Superior temporal gyrus (tissue), 1 donor: ENCODE measurements around the gene GALNT10.

Experiments used
- DNase-seq: peaks from one replicate; pipeline ENCODE4 v3.0.0-alpha.2; 2016; ENCODE audit errors: extremely low spot score

Gene GALNT10

DNA sequence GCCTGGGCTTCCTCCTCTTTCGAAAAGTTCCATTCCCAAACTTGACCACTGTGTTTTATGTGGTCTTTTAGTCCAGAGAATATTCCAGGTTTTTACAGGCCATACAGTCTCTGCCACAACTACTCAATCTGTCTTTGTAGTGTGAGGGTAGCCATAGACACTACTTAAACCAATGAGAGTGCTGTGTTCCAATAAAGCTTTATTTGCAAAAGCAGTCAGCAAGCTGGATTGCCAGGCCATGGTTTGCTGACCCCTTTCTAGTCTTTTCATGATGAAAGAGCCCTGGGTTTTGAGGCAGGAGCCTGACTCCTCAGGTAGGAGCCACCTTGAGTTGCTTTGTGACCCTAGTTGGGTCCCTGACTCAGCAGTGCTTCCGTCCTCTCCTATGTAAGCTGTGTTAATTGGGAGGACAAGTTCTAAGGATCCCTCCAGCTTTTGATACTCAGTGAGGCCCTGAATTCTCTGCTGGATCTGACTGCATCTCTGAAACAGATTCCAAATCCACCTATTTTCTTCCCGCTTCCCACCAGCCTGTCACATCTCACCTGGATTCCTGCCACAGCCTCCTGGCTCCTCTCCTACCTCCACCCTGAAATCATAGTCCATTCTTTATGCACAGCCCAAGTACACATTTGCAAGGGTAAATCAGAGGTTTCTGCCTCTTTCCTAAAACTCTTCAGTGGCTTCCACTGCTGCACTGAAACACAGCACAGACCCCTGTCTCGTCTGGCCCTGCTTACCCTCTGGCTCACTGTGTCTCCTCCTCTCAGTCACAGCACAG, 13.5 kb downstream of the GALNT10 start:
- DNase-seq = no peak

GRCh38 chr5:154205441-154206117, 15.0 kb downstream of the GALNT10 start:
- DNase-seq = no peak

DNA sequence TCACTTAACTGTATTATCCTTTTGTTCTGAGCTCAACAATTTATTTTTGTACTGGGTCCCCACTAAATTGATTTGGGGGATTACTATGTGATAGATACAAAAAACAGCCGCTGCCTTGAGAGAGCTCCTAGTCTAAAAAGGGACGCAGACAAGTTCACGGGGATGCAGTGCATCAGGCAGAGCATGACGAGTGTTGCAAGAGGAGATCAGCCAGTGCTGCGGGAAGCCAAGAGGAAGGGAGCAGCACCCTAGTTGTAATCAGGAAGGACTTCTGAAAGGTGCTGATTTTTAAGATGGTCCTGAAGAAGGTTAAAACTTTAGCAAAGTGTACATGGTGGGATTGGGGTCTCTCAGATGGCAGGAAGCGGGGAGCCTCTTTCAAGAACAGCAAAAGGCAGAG, 15.8 kb downstream of the GALNT10 start:
- no peak for DNase-seq

DNA sequence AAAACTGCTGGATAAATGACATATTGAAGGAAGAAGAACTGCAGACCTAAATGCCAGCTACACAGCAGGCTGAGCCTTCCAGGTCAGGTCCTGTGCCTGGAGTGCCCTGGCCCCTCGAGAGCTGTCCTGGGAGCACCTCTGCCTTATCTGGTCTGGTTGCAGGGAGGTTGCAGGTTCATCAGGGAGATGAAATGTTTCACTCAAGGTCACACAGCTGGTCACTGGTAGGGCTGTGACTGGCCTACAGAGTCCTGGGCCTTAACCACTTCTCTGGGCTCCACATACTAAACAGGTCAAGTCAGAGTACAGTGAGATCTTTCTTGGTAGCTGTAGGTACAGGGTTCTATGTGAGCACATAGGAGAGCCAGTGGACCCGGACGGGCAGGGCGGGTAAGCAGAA, 16.7 kb downstream of the GALNT10 start:
- no peak for DNase-seq

DNA sequence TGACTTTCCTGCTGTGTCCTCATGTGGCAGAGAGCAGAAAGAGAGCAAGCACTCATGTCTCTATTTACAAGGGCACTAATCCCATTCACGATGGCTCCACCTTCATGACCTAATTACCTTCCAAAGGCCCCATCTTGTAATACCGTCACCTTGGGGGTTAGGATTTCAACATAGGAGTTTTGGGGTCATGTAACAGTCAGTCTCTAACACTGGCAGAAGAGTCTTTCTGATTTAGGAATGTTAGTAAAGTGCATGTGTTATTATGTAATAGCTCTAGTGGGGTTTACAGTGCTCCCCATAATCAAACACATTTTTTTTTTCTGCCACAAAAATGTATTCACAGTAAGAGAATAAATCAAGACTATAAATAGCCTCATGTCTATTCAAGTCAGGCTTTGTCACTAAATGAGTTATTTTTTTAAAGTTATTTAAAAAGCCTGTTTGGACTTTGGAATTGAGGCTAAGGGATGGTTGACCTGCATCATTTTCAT, 19.1 kb downstream of the GALNT10 start:
- DNase-seq = no peak

- no peak for DNase-seq
Observed at GRCh38 chr5:154210163-154210562, 19.6 kb downstream of the GALNT10 start.

DNA sequence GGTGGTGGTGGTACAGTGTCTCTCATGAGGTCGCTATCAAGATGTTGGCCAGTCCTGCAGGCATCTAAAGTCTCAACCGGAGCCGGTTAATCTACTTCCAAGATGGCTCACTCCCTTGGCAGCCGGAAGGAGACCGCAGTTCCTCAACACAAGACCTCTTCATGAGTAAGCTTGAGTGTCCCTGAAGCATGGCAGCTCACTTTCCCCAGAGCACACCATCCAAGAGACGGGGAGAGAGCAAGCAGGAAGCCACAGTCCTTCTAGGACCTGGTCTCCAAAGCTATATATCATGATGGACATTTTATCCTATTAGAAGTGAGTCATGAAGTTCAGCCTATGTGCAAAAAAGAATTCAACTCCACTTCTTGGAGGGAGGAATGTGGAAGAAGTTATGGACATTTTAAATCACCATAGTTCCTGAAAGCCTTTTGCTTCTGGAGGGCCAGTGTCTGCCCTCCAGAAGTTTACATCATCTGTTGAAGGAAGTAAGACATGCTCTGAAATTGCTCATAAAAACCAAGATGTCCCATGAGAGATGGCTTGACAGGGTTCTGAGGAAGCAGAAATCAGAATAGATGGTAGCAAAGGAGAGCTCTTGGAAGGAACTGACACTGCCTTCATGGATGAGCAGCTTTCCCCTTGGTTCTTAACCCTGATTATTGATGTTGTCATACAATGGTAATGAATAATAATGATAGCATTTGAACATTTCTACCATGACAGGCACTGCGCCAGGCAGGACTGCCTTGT, 21.3 kb downstream of the GALNT10 start:
- DNase-seq = no peak

GRCh38 chr5:154213592-154213991, 23.1 kb downstream of the GALNT10 start:
- DNase-seq = no peak

- no peak for DNase-seq
Observed at GRCh38 chr5:154214371-154215106, 24.0 kb downstream of the GALNT10 start.

GRCh38 chr5:154215571-154216325, 25.2 kb downstream of the GALNT10 start:
- DNase-seq = no peak

GRCh38 chr5:154217462-154217861, 26.9 kb downstream of the GALNT10 start:
- no peak for DNase-seq

- no peak for DNase-seq
Observed at GRCh38 chr5:154218786-154219185, 28.3 kb downstream of the GALNT10 start.

DNA sequence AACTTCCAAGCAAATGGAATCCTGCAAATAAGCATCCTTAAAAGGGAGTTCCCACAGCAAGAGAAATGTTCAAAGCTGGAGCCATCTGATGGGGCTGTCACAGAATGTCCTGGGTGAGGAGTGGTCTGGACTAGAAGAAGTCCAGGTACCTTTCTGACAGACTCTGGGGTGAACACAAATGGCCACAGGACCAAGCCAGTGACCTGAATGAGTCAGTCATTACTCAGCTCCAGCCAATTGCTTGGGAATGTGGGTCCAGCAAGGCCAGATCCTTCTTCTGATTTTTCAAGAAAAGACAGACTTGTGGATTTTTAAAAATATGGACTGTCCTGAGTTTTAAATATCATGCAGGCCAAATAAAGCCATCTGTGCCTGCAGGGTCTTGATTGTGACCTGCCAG, 30.1 kb downstream of the GALNT10 start:
- DNase-seq = no peak

DNA sequence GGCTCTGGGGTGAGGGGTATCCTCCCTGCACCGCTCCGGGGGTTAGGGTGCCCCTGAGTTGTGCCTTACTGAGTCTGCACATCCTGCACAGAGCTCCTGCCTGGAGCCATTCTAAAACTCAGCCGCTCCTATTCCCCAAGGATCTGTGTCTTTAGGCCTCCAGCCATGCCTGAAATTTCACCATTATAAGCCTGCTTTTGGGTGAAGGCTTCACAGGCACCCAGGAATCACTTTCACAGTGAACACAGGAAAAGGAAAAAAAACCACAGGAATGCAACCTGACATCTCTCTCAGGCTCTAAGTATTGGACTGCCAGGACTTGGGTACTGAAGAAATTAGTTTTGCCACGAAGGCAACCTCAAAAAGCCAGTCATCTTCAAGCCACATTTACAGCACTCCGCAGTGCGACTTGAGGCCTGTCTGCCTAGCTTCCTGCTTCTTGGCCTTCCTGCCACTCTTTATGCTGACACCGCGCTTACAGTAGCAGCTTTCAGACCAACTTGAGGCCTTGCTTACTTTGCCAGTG, 30.9 kb downstream of the GALNT10 start:
- no peak for DNase-seq

GRCh38 chr5:154222414-154222813, 31.9 kb downstream of the GALNT10 start:
- DNase-seq = no peak

- no peak for DNase-seq
Observed at GRCh38 chr5:154223320-154223719, 32.8 kb downstream of the GALNT10 start.

DNA sequence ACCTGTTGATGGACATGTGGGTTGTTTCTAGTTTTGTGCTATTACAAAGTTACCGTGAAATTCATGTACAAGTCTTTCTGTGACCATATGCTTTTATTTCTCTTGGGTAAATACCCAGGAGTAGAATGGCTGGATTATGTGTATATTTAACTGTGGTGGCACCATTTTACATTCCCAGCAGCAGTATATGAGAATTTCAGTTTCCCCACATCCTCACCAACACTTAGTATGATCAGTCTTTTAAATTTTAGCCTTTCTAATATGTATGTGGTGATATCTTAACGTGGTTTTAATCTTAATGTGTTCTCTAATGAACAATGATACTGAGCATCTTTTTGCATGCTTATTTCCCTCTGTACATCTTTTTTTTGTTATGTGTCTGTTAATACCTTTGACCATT, 36.6 kb downstream of the GALNT10 start:
- DNase-seq = no peak

DNA sequence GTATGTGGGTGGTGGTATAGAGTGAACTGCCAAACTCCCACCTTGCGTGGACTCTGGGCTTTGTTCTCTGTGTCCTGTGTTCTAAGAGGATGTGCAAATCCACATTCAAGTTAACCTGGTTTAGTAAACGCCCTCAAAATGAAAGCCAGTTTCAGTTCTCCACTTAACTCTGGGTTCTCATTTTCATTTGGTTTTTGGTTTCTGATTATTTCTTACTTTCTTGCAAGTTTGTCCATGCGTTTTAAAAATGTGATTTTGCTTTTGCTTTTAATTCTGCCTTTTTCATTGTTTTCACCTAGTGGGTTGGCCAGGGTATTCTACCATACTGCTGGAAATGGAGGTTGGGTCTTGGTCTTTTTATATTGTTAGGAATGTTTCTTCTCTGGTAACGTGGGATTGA, 38.2 kb downstream of the GALNT10 start:
- DNase-seq = no peak

- no peak for DNase-seq
Observed at GRCh38 chr5:154230526-154230925, 40.0 kb downstream of the GALNT10 start.

DNA sequence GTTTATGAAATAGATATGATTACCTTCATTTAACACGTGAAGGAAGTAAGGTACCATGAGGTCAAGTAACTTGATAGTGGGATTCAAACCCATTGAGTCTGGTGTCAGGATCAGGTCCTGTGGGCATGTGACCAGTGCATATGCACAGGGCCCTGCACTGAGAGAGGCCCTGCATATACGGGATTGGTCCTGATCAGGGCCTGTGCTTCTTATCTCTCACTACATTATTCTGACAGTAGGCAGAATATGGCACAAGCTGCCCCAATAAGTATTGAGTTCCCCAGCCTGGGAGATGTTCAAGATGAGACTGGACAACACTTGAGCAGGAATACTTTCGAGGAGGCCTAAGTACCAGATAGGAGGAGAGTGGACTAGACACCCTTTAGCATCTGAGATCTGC, 44.0 kb downstream of the GALNT10 start:
- no peak for DNase-seq

DNA sequence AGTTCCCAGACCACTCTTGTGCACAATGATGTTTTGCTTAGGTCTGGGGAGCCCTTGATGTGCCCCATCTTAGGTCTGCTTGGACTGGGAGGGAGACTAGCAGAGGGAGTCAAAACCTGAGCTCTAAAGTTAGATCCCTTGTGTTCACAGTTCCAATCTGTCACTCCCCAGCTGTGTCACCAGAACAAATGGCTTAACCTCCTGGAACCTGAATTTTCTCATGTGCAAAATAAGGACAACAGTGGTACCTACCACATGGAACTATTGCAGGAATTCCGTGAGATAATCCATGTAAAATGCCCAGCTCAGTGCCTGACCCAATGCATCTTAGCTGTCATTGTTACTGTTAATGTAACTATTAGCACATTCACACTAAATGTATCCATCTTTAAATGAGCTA, 45.5 kb downstream of the GALNT10 start:
- no peak for DNase-seq
